WTC11 (cell line): Measurements from ENCODE around the gene ARHGEF12. TPM values are rescaled to one million over a fixed set of nuclear protein-coding genes. Genes with fewer than 3 reads are reported as not detected.

Experiments used
- ATAC-seq: fragments of 200-7000 bp; cut with Tn5 transposase; 2 replicates; pipeline ENCODE4 v1.10.0; 2021; ENCODE audit warnings: mild to moderate bottlenecking, moderate library complexity
- CTCF ChIA-PET: fragments of 300-600 bp; sonication (Branson Sonifier 250); formaldehyde crosslinking; loops from one replicate; lab custom pipeline; 2021; ENCODE audit warnings: antibody characterized with exemption; lab: Charles Lee
- POLR2A ChIA-PET: fragments of 350-600 bp; sonication (Branson Sonifier 250); formaldehyde crosslinking; loops from one replicate; lab custom pipeline; 2021; ENCODE audit warnings: antibody characterized with exemption; lab: Charles Lee
- DNase-seq: peaks from one replicate; pipeline ENCODE4 v3.0.0; 2021; ENCODE audit warnings: low spot score
- H3K27ac Mint-ChIP-seq: 2 replicates; pipeline ENCODE4 v1.8.0; 2021; ENCODE audit warnings: mixed read lengths
- H3K27me3 Mint-ChIP-seq: 2 replicates; pipeline ENCODE4 v1.8.0; 2021; ENCODE audit warnings: low read depth, mild to moderate bottlenecking, moderate library complexity, mixed read lengths
- H3K36me3 Mint-ChIP-seq: 2 replicates; pipeline ENCODE4 v1.8.0; 2021; ENCODE audit warnings: mixed read lengths
- H3K4me1 Mint-ChIP-seq: 2 replicates; pipeline ENCODE4 v1.8.0; 2022; ENCODE audit warnings: mixed read lengths
- H3K4me3 Mint-ChIP-seq: 2 replicates; pipeline ENCODE4 v1.8.0; 2021; ENCODE audit warnings: mild to moderate bottlenecking, moderate library complexity, mixed read lengths
- H3K9me3 Mint-ChIP-seq: 2 replicates; pipeline ENCODE4 v1.8.0; 2021; ENCODE audit warnings: mixed read lengths
- CDX4 ChIP-seq: fragments of 250-450 bp; sonication (Bioruptor Pico); IDR thresholded peaks from 2 replicates; pipeline ENCODE4 v1.9.0; 2021; ENCODE audit warnings: moderate library complexity, mild to moderate bottlenecking, inconsistent platforms, borderline replicate concordance
- CTCF ChIP-seq: fragments of 200-600 bp; IDR thresholded peaks from 2 replicates; pipeline ENCODE4 v1.8.0; 2022; ENCODE audit warnings: antibody characterized with exemption
- E2F5 ChIP-seq: sonication (generic); formaldehyde crosslinking; IDR thresholded peaks from 2 replicates; pipeline ENCODE4 v1.8.1; 2022; ENCODE audit warnings: mild to moderate bottlenecking, moderate library complexity, missing genetic modification reagents
- ERG ChIP-seq: fragments of 250-450 bp; sonication (Bioruptor Pico); IDR thresholded peaks from 2 replicates; pipeline ENCODE4 v1.8.0; 2021; ENCODE audit warnings: mild to moderate bottlenecking
- FOXJ3 ChIP-seq: sonication (generic); formaldehyde crosslinking; IDR thresholded peaks from 2 replicates; pipeline ENCODE4 v1.9.0; 2021; ENCODE audit warnings: missing genetic modification reagents, mild to moderate bottlenecking, borderline replicate concordance
- FOXP1 ChIP-seq: sonication (generic); formaldehyde crosslinking; IDR thresholded peaks from 2 replicates; pipeline ENCODE4 v1.8.0; 2022; ENCODE audit warnings: missing genetic modification reagents, mild to moderate bottlenecking, moderate library complexity, borderline replicate concordance
- HMGXB4 ChIP-seq: sonication (generic); formaldehyde crosslinking; IDR thresholded peaks from 2 replicates; pipeline ENCODE4 v1.8.1; 2023; ENCODE audit warnings: mild to moderate bottlenecking, moderate library complexity, missing genetic modification reagents
- JAZF1 ChIP-seq: fragments of 250-450 bp; sonication (Bioruptor Pico); IDR thresholded peaks from 2 replicates; pipeline ENCODE4 v1.9.0; 2021; ENCODE audit warnings: moderate library complexity, mild to moderate bottlenecking, inconsistent platforms
- JUN ChIP-seq: sonication (generic); formaldehyde crosslinking; IDR thresholded peaks from 2 replicates; pipeline ENCODE4 v1.8.0; 2023; ENCODE audit warnings: mild to moderate bottlenecking, missing genetic modification reagents
- MAX ChIP-seq: sonication (generic); formaldehyde crosslinking; IDR thresholded peaks from 2 replicates; pipeline ENCODE4 v1.8.0; 2022; ENCODE audit warnings: mild to moderate bottlenecking, missing genetic modification reagents
- NFATC4 ChIP-seq: fragments of 250-450 bp; sonication (Bioruptor Pico); IDR thresholded peaks from 2 replicates; pipeline ENCODE4 v1.9.0; 2021; ENCODE audit warnings: mild to moderate bottlenecking
- RELA ChIP-seq: sonication (generic); formaldehyde crosslinking; IDR thresholded peaks from 2 replicates; pipeline ENCODE4 v1.8.1; 2022; ENCODE audit warnings: missing genetic modification reagents, mild to moderate bottlenecking, borderline replicate concordance
- SOX15 ChIP-seq: fragments of 250-450 bp; sonication (Bioruptor Pico); IDR thresholded peaks from 2 replicates; pipeline ENCODE4 v1.9.0; 2021; ENCODE audit warnings: mild to moderate bottlenecking
- TEAD1 ChIP-seq: sonication (generic); formaldehyde crosslinking; IDR thresholded peaks from 2 replicates; pipeline ENCODE4 v1.8.0; 2022; ENCODE audit warnings: mild to moderate bottlenecking, missing genetic modification reagents
- TP53 ChIP-seq: sonication (generic); formaldehyde crosslinking; IDR thresholded peaks from 2 replicates; pipeline ENCODE4 v1.8.1; 2023; ENCODE audit warnings: mild to moderate bottlenecking, missing genetic modification reagents
- ZBTB43 ChIP-seq: sonication (generic); formaldehyde crosslinking; IDR thresholded peaks from 2 replicates; pipeline ENCODE4 v1.8.1; 2023; ENCODE audit warnings: mild to moderate bottlenecking, missing genetic modification reagents
- ZNF396 ChIP-seq: fragments of 250-450 bp; sonication (Bioruptor Pico); IDR thresholded peaks from 2 replicates; pipeline ENCODE4 v1.8.0; 2021; ENCODE audit warnings: mild to moderate bottlenecking, moderate library complexity, borderline replicate concordance
- ZNF423 ChIP-seq: fragments of 250-450 bp; sonication (Bioruptor Pico); IDR thresholded peaks from 2 replicates; pipeline ENCODE4 v2.1.2; 2022; ENCODE audit warnings: mild to moderate bottlenecking, moderate library complexity
- ZNF512 ChIP-seq: sonication (generic); formaldehyde crosslinking; IDR thresholded peaks from 2 replicates; pipeline ENCODE4 v1.8.1; 2022; ENCODE audit warnings: missing genetic modification reagents, borderline replicate concordance
- total RNA-seq: library from RNA; stranded (reverse); gene quantifications from 3 replicates; pipeline ENCODE4 v1.2.3, GENCODE V29; 2021

Gene ARHGEF12
- total RNA-seq, 1 experiment from 2014 or later: 35.8 TPM

- no peak for TF ChIP-seq ZNF512 (CRISPR knock-in tag)
- no peak for TF ChIP-seq ZNF396 (CRISPR knock-in tag)
- no peak for TF ChIP-seq ZNF423 (CRISPR knock-in tag)
- TF ChIP-seq FOXJ3 (CRISPR knock-in tag): no peak
- TF ChIP-seq SOX15 (CRISPR knock-in tag): no peak
- no peak for TF ChIP-seq HMGXB4 (CRISPR knock-in tag)
These were observed 174.3 kb downstream of the ARHGEF12 start (continued) for GRCh38 chr11:120510406-120511115.

- DNase-seq: peak; percentile 92
- ChIA-PET POLR2A (no interaction called here), CTCF (interaction anchor here (0.6 to 4.3 kb wide), 40 partner anchors 10 to 444 kb away, joined by 3 to 34 read pairs (median 4); no protein-coding TSS in a partner anchor)
- Mint-ChIP-seq H3K27ac (no peak within 1 kb of the TSS), H3K27me3 (peaks cover 25% of the 10 kb centered on the region), H3K4me3 (peak within 1 kb of the TSS; percentile 61), H3K36me3 (no peaks in the 10 kb centered on the region), H3K4me1 (peaks cover 11% of the 10 kb centered on the region), H3K9me3 (no peaks in the 10 kb centered on the region)
- TF ChIP-seq TP53 (0 out of 2 replicates have a peak, but pooled peaks have one; percentile 38), E2F5 (CRISPR knock-in tag) (no peak), CTCF (peak; percentile 92), TEAD1 (CRISPR knock-in tag) (0 out of 2 replicates have a peak, but pooled peaks have one; percentile 42), ZNF423 (CRISPR knock-in tag) (peak; percentile 6; the same call in 1 of the 2 replicates), JUN (CRISPR knock-in tag) (no peak), FOXP1 (CRISPR knock-in tag) (no peak), HMGXB4 (CRISPR knock-in tag) (peak; percentile 97), RELA (CRISPR knock-in tag) (no peak), NFATC4 (no peak), JAZF1 (CRISPR knock-in tag) (no peak), CDX4 (CRISPR knock-in tag) (no peak), MAX (CRISPR knock-in tag) (0 out of 2 replicates have a peak, but pooled peaks have one; percentile 35), ZBTB43 (no peak), ERG (CRISPR knock-in tag) (no peak)
- peak; percentile 87 for ATAC-seq
These were observed 175.1 kb downstream of the ARHGEF12 start, which contains the start of gene GRIK4 for GRCh38 chr11:120511116-120511819. Gene GRIK4 (plus strand): TSS chr11:120511748. CDS start chr11:120660319, 148,571 bp downstream.
